HS-27A (cell line): ENCODE results near the gene CASP5.
"Not testable (repeated sequence)": the region's sequence is repeated elsewhere in the genome, so short reads cannot be mapped to it uniquely, and the experiment has no call there.

ENCODE experiments used
- DNase-seq: peaks from one replicate; pipeline ENCODE4 v3.0.0-alpha.2; 2012; ENCODE audit warnings: low read depth, missing footprints

The CASP5 gene

GRCh38 chr11:105033781-105034180 is 10.8 kb upstream of the CASP5 start:
- DNase-seq, result no peak

GRCh38 chr11:105033343-105033742 is 10.4 kb upstream of the CASP5 start:
- DNase-seq, result no peak

- DNase-seq, result no peak
These were observed 9.5 kb upstream of the CASP5 start for GRCh38 chr11:105032495-105032894.

- no peak for DNase-seq
These were observed 4.7 kb upstream of the CASP5 start for GRCh38 chr11:105027678-105028077.

GRCh38 chr11:105024394-105024793 is 1.4 kb upstream of the CASP5 start:
- DNase-seq, result no peak

GRCh38 chr11:105022527-105022926 is 441 bp downstream of the CASP5 start:
- no peak for DNase-seq

- no peak for DNase-seq
These were observed 15.5 kb downstream of the CASP5 start for GRCh38 chr11:105007463-105007862.

GRCh38 chr11:105005451-105005845 is 17.5 kb downstream of the CASP5 start:
- no peak for DNase-seq

- DNase-seq, result no peak
These were observed 18.9 kb downstream of the CASP5 start for GRCh38 chr11:105004021-105004420.

GRCh38 chr11:105003151-105003550 is 19.8 kb downstream of the CASP5 start:
- no peak for DNase-seq

- DNase-seq, result no peak
These were observed 22.2 kb downstream of the CASP5 start for GRCh38 chr11:105000797-105001196.

- DNase-seq, result no peak
These were observed 22.8 kb downstream of the CASP5 start for GRCh38 chr11:105000167-105000566.

GRCh38 chr11:104999721-105000120 is 23.2 kb downstream of the CASP5 start:
- no peak for DNase-seq

GRCh38 chr11:104997288-104997687 is 25.7 kb downstream of the CASP5 start:
- no peak for DNase-seq

GRCh38 chr11:104995001-104995408 is 28.0 kb downstream of the CASP5 start:
- no peak for DNase-seq

- DNase-seq, result no peak
These were observed 30.2 kb downstream of the CASP5 start for GRCh38 chr11:104992781-104993180.

GRCh38 chr11:104991994-104992393 is 31.0 kb downstream of the CASP5 start:
- no peak for DNase-seq

GRCh38 chr11:104984808-104985207 is 38.2 kb downstream of the CASP5 start:
- no peak for DNase-seq

- no peak for DNase-seq
These were observed 43.1 kb downstream of the CASP5 start for GRCh38 chr11:104979839-104980238.

GRCh38 chr11:104973616-104974015 is 49.4 kb downstream of the CASP5 start:
- no peak for DNase-seq

- not testable (repeated sequence) for DNase-seq
These were observed 50.0 kb downstream of the CASP5 start for GRCh38 chr11:104972924-104973323.

- DNase-seq, result no peak
These were observed 52.2 kb downstream of the CASP5 start for GRCh38 chr11:104970756-104971155.

- DNase-seq, result peak; percentile 11
These were observed 53.9 kb downstream of the CASP5 start for GRCh38 chr11:104968856-104969776.

- peak; percentile 20 for DNase-seq
These were observed 54.6 kb downstream of the CASP5 start, which contains the start of gene CASP4 for GRCh38 chr11:104968355-104968855. CASP4 (minus strand) TSS chr11:104968574; CDS start chr11:104968525, 49 bp downstream.
